Ramos (cell line): Measurements from ENCODE around the gene ATP5F1D.

Experiments
- in situ Hi-C: fragments of 300-500 bp; cut with MboI; formaldehyde crosslinking; loops from one replicate; pipeline ENCODE4 v1.14.3; 2022; ENCODE audit warnings: low sequenced_read_pairs; ENCODE audit not compliant: unreplicated experiment

The ATP5F1D gene

DNA sequence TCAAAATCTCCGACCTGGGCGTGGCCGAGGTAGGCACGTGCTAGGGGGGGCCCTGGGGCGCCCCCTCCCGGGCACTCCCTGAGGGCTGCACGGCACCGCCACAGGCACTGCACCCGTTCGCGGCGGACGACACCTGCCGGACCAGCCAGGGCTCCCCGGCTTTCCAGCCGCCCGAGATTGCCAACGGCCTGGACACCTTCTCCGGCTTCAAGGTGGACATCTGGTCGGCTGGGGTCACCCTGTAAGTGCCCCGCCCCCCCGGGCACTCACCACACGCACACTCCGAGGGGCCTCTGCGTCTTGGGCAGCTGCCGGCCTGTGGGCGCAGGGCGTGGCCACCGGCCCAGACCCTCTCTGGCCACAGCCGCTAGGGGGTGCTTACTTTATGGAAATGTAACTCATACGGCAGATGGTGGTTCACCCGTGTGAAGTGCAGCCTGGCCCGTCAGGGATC is 21.0 kb upstream of the ATP5F1D start:
- in situ Hi-C loops: no loop called here

DNA sequence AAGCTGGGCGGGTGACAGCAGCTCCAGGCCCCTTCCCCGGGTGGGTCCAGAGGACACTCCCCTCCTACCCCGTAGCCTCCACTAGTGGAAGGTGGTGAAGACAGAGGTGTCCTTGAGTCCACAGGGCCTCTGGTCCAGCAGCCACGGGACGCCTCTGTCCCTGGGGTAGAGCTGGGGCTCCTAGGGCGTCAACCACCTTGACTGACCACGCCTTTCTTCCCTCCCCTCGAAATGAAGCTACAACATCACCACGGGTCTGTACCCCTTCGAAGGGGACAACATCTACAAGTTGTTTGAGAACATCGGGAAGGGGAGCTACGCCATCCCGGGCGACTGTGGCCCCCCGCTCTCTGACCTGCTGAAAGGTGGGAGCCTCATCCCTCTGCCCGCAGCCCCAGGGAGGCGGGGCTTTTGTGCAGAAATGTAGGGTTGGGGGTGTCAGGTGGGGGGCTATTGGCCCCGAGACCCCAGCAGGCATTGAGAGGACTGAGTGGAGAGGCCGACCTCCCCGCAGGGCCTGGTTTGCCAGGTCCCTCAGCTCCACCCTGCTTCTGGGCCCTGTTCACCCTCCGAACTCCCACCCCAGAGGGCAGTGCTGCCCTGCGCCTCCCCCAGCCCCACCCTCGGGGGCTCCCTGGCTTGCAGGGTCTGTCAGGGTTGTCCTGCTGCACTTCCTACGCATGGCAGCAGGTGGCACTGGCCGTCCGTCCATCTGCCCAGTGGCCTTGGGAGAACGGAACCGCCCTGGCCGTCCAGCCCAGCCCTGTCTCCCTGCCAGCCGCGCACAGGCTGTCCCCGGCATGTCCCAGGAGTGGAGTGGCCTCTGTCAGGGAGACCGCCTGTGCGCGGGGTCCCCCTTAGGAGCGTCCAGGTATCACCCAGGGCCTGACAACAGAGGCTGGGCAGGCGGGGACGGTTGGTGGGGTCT is 20.3 kb upstream of the ATP5F1D start:
- in situ Hi-C loops: no loop called here

DNA sequence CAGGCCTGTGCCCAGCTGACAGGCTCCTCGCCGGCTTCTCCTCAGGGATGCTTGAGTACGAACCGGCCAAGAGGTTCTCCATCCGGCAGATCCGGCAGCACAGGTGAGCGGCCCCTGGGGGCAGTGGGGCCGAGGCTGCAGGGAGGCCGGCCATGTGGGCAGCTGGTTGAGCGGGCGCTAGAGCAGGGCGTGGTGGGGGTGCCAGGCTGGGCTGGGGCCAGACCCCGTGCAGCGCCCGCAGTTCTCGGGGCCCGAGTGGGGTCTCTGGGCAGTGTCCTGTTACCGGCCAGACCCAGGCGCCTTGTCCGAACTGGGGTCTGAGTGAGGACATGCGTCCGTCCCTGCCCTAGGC is 19.7 kb upstream of the ATP5F1D start:
- in situ Hi-C loops: no loop called here

DNA sequence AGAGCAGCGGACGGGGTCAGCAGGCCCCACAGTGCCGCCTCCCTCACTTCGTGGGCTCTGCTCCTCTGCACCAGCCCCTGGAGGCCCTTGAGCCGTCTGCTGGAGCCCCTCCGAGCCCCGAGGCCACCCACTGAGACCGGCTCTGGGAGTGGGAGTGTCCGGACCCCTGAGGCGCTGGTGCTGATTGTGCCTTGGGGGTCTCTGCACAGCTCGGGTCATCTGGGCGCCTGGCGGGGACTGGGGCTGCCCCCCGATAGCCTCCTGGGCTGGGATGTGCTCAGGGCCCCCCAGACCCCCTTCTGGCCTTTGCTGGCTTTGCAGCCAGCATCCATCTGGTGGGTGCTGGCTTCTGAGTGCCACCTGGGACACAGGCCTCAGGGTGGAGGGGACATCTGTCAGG is 19.2 kb upstream of the ATP5F1D start:
- in situ Hi-C loops: no loop called here

- in situ Hi-C loops: no loop called here
Measured at GRCh38 chr19:1223018-1223855, 18.3 kb upstream of the ATP5F1D start.

DNA sequence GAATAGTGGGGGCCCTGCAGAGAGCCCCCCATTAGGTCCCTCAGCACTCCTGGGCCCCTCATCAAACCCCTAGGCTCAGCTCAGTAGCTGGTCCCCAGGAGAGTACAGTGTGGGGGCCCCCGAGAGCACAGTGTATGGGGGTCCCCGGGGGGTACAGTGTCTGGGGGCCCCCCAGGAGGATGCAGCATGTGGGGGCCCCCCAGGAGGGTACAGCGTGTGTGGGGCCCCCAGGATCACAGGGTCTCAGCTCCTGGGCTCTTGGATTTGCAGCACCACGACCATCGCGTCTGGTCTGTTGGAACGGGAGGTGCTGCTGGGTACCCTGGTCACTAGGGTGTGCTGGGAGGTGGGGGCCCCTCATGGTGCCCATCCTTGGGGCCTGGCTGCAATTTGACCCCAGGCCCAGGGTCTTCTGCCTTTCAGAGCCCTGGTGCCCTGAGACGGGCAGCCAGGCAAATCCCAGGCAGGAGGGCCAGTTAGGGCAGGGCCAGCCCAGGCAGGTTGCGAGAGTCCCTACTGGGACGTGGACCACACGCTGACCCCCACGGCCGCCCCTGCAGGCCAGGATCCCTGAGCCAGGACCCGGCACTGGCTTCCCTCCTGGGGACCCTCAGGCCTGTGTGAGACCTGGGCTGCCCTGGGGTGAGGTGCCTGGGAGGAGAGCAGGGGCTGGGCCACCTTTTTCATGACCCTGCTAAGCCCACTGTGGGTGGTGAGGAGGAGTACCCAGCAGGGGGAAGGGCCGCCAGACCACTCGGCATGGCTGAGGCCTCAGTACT is 17.3 kb upstream of the ATP5F1D start:
- in situ Hi-C loops: no loop called here

DNA sequence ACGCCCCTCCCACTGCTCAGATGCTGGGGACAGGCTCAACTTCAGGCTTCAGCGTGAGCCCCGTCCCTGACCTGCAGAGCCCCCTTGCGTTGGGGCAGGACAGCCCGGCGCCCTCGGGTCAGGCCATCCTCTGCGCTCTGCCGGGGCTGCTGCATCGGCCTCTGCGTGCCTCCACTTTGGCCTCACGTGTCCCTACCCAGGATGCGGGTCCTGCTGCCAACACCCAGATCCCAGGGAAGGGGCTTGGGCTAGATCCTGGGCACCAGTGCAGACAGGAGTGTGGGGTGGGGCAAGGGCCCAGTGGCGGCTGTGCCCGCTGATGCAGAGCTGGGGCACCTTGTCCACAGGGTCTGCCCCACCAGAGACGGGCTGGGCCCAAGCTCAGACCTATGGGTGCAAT is 16.7 kb upstream of the ATP5F1D start:
- in situ Hi-C loops: no loop called here

DNA sequence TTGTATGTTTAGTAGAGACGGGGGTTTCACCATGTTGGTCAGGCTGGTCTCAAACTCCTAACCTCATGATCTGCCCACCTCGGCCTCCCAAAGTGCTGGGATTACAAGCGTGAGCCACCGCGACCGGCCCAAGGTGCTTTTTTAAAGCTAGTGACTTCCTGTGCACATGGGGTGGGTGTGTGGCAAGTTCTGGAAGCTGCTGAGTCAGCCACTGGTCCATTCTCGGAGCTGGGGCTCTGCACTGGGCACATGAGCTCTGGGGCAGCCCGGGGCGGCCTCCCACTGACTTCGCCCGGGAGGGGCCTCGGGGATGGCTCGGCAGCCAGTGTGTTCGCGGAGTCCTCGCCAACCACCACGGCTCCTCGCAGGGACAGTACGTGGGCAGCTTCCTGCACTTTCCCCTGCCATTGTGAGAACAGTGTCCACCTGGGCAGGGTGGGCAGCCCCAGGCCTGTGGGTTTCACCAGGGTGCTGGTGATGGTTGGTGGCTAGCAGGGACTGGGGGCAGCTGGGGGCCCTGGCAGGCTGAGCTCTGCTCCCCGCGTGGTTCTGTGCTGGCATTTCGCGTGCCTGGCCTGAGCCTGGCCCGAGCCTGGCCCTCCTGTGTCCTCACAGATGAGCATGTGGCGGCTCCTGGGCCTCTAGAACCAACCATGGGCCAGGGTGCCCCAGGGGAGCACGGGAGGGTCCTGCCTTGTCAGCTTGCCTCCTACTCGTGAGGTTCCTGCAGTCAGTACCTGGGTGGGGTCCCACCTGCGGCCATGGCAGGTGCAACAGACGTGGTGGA is 15.9 kb upstream of the ATP5F1D start:
- in situ Hi-C loops: no loop called here

GRCh38 chr19:1226227-1226518 is 15.4 kb upstream of the ATP5F1D start:
- in situ Hi-C loops: no loop called here

DNA sequence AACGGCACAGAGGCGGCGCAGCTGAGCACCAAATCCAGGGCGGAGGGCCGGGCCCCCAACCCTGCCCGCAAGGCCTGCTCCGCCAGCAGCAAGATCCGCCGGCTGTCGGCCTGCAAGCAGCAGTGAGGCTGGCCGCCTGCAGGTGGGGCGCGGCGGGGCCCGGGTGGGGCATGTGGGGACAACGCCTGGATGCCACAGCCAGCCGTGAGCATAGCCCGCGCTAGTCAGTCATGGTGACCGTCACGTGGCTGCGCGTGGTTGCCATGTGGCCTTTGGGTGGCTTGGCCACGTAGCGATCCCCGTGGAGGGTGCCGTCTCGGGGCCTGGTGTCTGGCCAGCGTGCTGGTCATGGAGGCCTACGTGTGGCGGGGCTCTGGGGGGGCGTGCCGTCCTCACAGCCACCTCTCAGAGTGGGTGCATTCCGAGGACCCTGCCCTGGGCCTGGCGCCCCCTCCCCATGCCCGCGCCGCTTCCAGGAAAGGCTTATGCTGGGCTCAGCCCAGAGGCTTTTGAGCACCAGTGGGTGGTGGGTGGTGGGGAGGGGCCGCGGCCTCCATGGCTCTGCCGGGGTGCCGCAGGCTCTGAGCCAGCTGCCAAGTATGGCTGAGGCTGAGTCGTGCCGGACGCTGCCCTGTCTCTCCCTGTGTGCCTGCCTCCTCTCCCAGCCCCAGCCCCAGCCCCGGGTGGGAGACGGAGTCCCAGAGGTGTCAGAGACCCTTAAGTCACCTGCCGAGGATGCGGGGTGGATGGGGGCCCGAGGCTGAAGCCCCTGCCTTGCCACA is 14.8 kb upstream of the ATP5F1D start:
- in situ Hi-C loops: no loop called here

GRCh38 chr19:1227304-1228054 is 14.1 kb upstream of the ATP5F1D start:
- in situ Hi-C loops: no loop called here

DNA sequence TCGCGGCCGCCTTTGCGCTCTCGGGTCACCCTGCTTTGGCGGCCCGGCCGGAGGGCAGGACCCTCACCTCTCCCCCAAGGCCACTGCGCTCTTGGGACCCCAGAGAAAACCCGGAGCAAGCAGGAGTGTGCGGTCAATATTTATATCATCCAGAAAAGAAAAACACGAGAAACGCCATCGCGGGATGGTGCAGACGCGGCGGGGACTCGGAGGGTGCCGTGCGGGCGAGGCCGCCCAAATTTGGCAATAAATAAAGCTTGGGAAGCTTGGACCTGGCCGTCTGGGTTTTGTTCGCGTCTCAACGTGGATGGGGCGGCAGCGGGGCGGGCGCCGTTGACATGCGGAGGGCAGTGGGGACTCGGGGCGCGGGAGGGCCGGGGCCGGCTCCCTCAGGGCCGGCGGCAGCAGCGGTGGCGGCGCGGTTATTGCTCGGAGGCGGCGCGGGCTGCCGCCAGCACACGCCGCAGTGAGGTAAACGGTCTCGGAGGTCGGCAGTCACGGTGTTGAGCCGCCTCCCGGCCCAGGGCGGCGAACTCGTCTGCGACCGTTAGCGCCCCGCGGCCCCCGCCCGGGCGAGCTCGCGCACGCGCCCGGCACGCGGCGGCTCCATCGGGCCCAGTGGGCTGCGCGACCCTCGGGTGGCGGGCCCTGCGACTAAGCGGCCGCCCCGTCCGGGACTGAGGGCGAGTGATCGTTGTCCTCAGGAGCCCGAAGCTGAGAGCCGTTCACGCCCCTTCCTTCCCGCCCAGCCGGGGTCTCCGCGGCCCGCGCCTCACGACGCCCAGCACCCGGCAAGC is 13.2 kb upstream of the ATP5F1D start:
- in situ Hi-C loops: no loop called here

DNA sequence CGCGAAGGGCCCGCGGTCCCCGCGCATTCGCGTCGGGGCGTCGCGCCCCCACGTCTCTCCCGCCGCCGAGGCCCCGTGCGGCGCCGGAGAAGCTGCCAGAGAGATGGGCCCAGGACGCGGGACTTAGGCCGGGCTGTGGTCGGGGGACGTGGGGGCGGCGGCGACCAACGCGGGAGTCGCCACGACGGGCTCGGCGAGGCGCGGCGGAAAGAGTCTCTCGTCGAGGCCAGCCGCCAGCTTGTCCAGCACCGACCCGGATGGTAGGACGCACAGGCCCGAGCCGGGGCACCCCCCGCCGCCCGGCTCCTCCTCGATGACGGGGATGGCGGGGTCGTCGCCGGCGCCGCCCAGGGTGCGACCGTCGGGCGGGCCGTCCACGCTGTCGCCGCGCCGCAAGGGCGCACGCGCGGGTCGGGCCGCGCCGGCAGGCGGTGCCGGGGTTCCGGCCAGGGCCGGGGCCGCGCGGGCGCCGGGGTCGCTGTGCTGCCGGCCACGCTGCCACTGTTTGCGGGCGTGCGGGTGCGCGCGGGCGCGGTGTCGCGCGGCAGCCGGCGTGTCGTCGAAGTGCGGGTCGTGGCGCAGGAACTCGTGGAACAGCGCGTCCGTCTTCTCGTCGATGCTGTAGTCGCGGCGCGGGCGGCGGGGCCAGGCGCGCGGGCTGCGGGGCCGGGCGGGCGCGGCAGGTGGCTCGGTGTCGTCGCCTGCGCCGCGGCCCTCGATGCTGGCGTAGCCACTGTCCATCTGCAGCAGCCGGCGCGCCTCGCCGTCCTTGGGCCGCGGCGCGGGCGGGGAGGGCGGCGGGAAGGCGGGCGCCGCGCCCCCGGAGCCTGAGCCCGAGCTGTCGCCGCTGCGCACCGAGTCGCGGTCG is 12.3 kb upstream of the ATP5F1D start:
- in situ Hi-C loops: no loop called here

GRCh38 chr19:1229924-1230782 is 11.4 kb upstream of the ATP5F1D start:
- in situ Hi-C loops: no loop called here

- in situ Hi-C loops: no loop called here
Measured at GRCh38 chr19:1230783-1231489, 10.6 kb upstream of the ATP5F1D start.
